H9 (cell line): Measurements from ENCODE around the gene CD46. TPM values are rescaled to one million over a fixed set of nuclear protein-coding genes. Genes with fewer than 3 reads are reported as not detected.

Source experiments
- DNase-seq: peaks from one replicate; pipeline ENCODE4 v3.0.0-alpha.2; 2017
- H2AFZ ChIP-seq: one replicate; pipeline ENCODE4 v1.6.1; 2013; ENCODE audit warnings: mild to moderate bottlenecking, low read length, control low read depth, moderate library complexity
- H2AK5ac ChIP-seq: 2 replicates; pipeline ENCODE4 v1.6.1; 2013; ENCODE audit warnings: low read length, control low read depth, mixed read lengths; ENCODE audit not compliant: insufficient read length
- H2BK120ac ChIP-seq: one replicate; pipeline ENCODE4 v1.6.1; 2013; ENCODE audit warnings: low read depth, mild to moderate bottlenecking, low read length, control low read depth, inconsistent platforms; ENCODE audit not compliant: poor library complexity, severe bottlenecking
- H2BK12ac ChIP-seq: 2 replicates; pipeline ENCODE4 v1.6.1; 2013; ENCODE audit warnings: low read length, control low read depth, mixed read lengths, low read depth; ENCODE audit not compliant: insufficient read length
- H2BK15ac ChIP-seq: 2 replicates; pipeline ENCODE4 v1.6.1; 2013; ENCODE audit warnings: low read depth, low read length, control low read depth
- H2BK20ac ChIP-seq: one replicate; pipeline ENCODE4 v1.6.1; 2013; ENCODE audit warnings: low read depth, mild to moderate bottlenecking, low read length, control low read depth, inconsistent platforms; ENCODE audit not compliant: poor library complexity, severe bottlenecking
- H2BK5ac ChIP-seq: 2 replicates; pipeline ENCODE4 v1.6.1; 2013; ENCODE audit warnings: low read length, control low read depth, mixed read lengths; ENCODE audit not compliant: insufficient read length
- H3K14ac ChIP-seq: 2 replicates; pipeline ENCODE4 v1.6.1; 2013; ENCODE audit warnings: low read length, control low read depth; ENCODE audit not compliant: insufficient read depth
- H3K18ac ChIP-seq: 2 replicates; pipeline ENCODE4 v1.6.1; 2013; ENCODE audit warnings: low read depth, mild to moderate bottlenecking, mixed read lengths, low read length, control low read depth; ENCODE audit not compliant: insufficient read length
- H3K23ac ChIP-seq: 2 replicates; pipeline ENCODE4 v1.6.1; 2013; ENCODE audit warnings: low read length, control low read depth, mixed read lengths, low read depth; ENCODE audit not compliant: insufficient read length
- H3K23me2 ChIP-seq: 2 replicates; pipeline ENCODE4 v1.6.1; 2013; ENCODE audit warnings: low read depth, mild to moderate bottlenecking, mixed read lengths, low read length, control low read depth; ENCODE audit not compliant: insufficient read length, poor library complexity, severe bottlenecking
- H3K27ac ChIP-seq: 2 replicates; pipeline ENCODE4 v1.5.1; 2013; ENCODE audit warnings: low read length, control low read depth, mixed read lengths, low read depth; ENCODE audit not compliant: insufficient read length
- H3K27me3 ChIP-seq: 2 replicates; pipeline ENCODE4 v1.6.1; 2013; ENCODE audit warnings: low read length, control low read depth, inconsistent platforms; ENCODE audit not compliant: insufficient read depth
- H3K4ac ChIP-seq: 2 replicates; pipeline ENCODE4 v1.6.1; 2013; ENCODE audit warnings: low read depth, mild to moderate bottlenecking, control low read depth, inconsistent platforms, low read length, moderate library complexity
- H3K4me1 ChIP-seq: 2 replicates; pipeline ENCODE4 v1.6.1; 2013; ENCODE audit warnings: low read length, control low read depth, inconsistent platforms; ENCODE audit not compliant: insufficient read depth
- H3K4me2 ChIP-seq: 2 replicates; pipeline ENCODE4 v1.6.1; 2013; ENCODE audit warnings: low read length, control low read depth, mixed read lengths; ENCODE audit not compliant: insufficient read length, insufficient read depth
- H3K56ac ChIP-seq: 2 replicates; pipeline ENCODE4 v1.6.1; 2013; ENCODE audit warnings: low read depth, mild to moderate bottlenecking, mixed read lengths, low read length, control low read depth; ENCODE audit not compliant: insufficient read length
- H3K79me1 ChIP-seq: 2 replicates; pipeline ENCODE4 v1.6.1; 2013; ENCODE audit warnings: low read depth, mild to moderate bottlenecking, moderate library complexity, low read length, control low read depth, inconsistent platforms; ENCODE audit not compliant: insufficient read depth, poor library complexity, severe bottlenecking
- H3K79me2 ChIP-seq: 2 replicates; pipeline ENCODE4 v1.6.1; 2013; ENCODE audit warnings: low read length, control low read depth, inconsistent platforms; ENCODE audit not compliant: insufficient read depth
- H3K9ac ChIP-seq: 2 replicates; pipeline ENCODE4 v1.6.1; 2013; ENCODE audit warnings: low read length, control low read depth, mixed read lengths; ENCODE audit not compliant: insufficient read length; ENCODE audit errors: extremely low read depth
- H3K9me3 ChIP-seq: one replicate; pipeline ENCODE4 v1.6.1; 2013; ENCODE audit warnings: low read depth, low read length, inconsistent platforms; ENCODE audit not compliant: control insufficient read depth
- H3T11ph ChIP-seq: one replicate; pipeline ENCODE4 v1.6.1; 2013; ENCODE audit warnings: mild to moderate bottlenecking, low read length, control low read depth, inconsistent platforms
- H4K20me1 ChIP-seq: one replicate; pipeline ENCODE4 v1.6.1; 2013; ENCODE audit not compliant: control insufficient read depth, insufficient read length, insufficient read depth
- H4K5ac ChIP-seq: 2 replicates; pipeline ENCODE4 v1.6.1; 2013; ENCODE audit warnings: low read depth, mild to moderate bottlenecking, mixed read lengths, low read length, control low read depth; ENCODE audit not compliant: insufficient read length
- H4K8ac ChIP-seq: replicated peaks from 2 replicates; pipeline ENCODE4 v1.6.1; 2013; ENCODE audit warnings: low read length, control low read depth, mixed read lengths, low read depth; ENCODE audit not compliant: insufficient read length
- H4K91ac ChIP-seq: 2 replicates; pipeline ENCODE4 v1.6.1; 2013; ENCODE audit warnings: low read depth, mild to moderate bottlenecking, moderate library complexity, mixed read lengths, low read length, control low read depth; ENCODE audit not compliant: insufficient read length
- H3K27ac Mint-ChIP-seq, 3 experiments: 2 replicates in 2 of 3; 3 replicates in 1 of 3; pipeline ENCODE4 v1.8.0; 2020 to 2021; ENCODE audit warnings: mixed read lengths in 3 of 3, mild to moderate bottlenecking in 1 of 3, moderate library complexity in 1 of 3
- H3K27me3 Mint-ChIP-seq: 2 replicates; pipeline ENCODE4 v1.8.0; 2021; ENCODE audit warnings: low read depth, mild to moderate bottlenecking, moderate library complexity, mixed read lengths
- H3K36me3 Mint-ChIP-seq, 3 experiments: 2 replicates in 2 of 3; 3 replicates in 1 of 3; pipeline ENCODE4 v1.8.0; 2020 to 2021; ENCODE audit warnings: low read depth in 3 of 3, mixed read lengths in 3 of 3; ENCODE audit not compliant: insufficient read depth in 1 of 3
- H3K4me1 Mint-ChIP-seq, 2 experiments: 2 replicates each; pipeline ENCODE4 v1.8.0; 2020; ENCODE audit warnings: mixed read lengths in 2 of 2
- H3K4me3 Mint-ChIP-seq, 2 experiments: 2 replicates in 1 of 2; 3 replicates in 1 of 2; pipeline ENCODE4 v1.8.0; 2020 to 2021; ENCODE audit warnings: mild to moderate bottlenecking in 2 of 2, mixed read lengths in 2 of 2, moderate library complexity in 1 of 2
- H3K9me3 Mint-ChIP-seq, 2 experiments: 2 replicates in 1 of 2; 3 replicates in 1 of 2; pipeline ENCODE4 v1.8.0; 2020; ENCODE audit warnings: mild to moderate bottlenecking in 2 of 2, mixed read lengths in 2 of 2, moderate library complexity in 1 of 2
- CTCF ChIP-seq: fragments of 200-600 bp; sonication (generic); conservative IDR thresholded peaks from 3 replicates; pipeline ENCODE4 v1.8.0; 2021; ENCODE audit warnings: antibody characterized with exemption, mild to moderate bottlenecking
- WGBS: extraction: QIAGEN DNeasy Blood & Tissue Kit; methylation state at CpG from one replicate; pipeline ENCODE4 v1.1.7; 2013; ENCODE audit warnings: missing lambda C conversion rate, low lambda C conversion rate, mixed read lengths; ENCODE audit not compliant: insufficient read length; ENCODE audit errors: extremely low coverage; 5-methylcytosine and 5-hydroxymethylcytosine counted together
- total RNA-seq: library from RNA; stranded (reverse); gene quantifications from 2 replicates; pipeline ENCODE4 v1.2.1, GENCODE V29; 2021

Gene CD46
- total RNA-seq, 1 experiment from 2014 or later = 89.2 TPM

GRCh38 chr1:207807326-207807689 is 55.5 kb downstream of the CD46 start:
- Histone ChIP-seq H3K4me2 (no peak overlapping the region), H3K23ac (no peak overlapping the region), H2BK5ac (no peak overlapping the region), H4K20me1 (no peaks in the 10 kb centered on the region), H4K8ac (no peak overlapping the region), H2BK12ac (no peak overlapping the region), H3K79me2 (no peaks in the 10 kb centered on the region), H2BK120ac (no peak overlapping the region), H3K14ac (no peak overlapping the region; the same call in 1 of the 2 replicates), H2BK15ac (no peak overlapping the region), H3K4ac (no peak overlapping the region), H2BK20ac (no peak overlapping the region), H4K5ac (no peak overlapping the region), H3K23me2 (no peaks in the 10 kb centered on the region), H3K9ac (no peak overlapping the region), H3K9me3 (no peaks in the 10 kb centered on the region), H3K79me1 (no peaks in the 10 kb centered on the region), H3T11ph (no peak overlapping the region), H3K27ac (no peak overlapping the region), H3K56ac (no peak overlapping the region), H3K27me3 (no peaks in the 10 kb centered on the region), H2AK5ac (no peak overlapping the region), H4K91ac (no peak overlapping the region), H2AFZ (no peak overlapping the region), H3K18ac (no peak overlapping the region), H3K4me1 (no peaks in the 10 kb centered on the region)
- H3K9me3 Mint-ChIP-seq = no peaks in the 10 kb centered on the region; a peak in 1 of 5 replicates
- no peak for TF ChIP-seq CTCF
- no peak overlapping the region for H3K27ac Mint-ChIP-seq
- no CpG with 5 or more reads among the region's 1 CpG for WGBS
- H3K27me3 Mint-ChIP-seq = no peaks in the 10 kb centered on the region
- no peaks in the 10 kb centered on the region; a peak in 1 of 7 replicates for H3K36me3 Mint-ChIP-seq
- H3K4me1 Mint-ChIP-seq = peaks cover 16 to 25% of the 10 kb centered on the region in 2 experiments
- H3K4me3 Mint-ChIP-seq = no peak overlapping the region
- no peak for DNase-seq
